HG02798 (cell line): ENCODE data around the gene NNMT.

Source experiments
- ATAC-seq: cut with Tn5 transposase; IDR thresholded peaks from one replicate; pipeline ENCODE4 v1.9.1; 2021; ENCODE audit warnings: mild to moderate bottlenecking; ENCODE audit not compliant: unreplicated experiment, poor library complexity

NNMT gene

GRCh38 chr11:114343020-114343419 lies 46.8 kb downstream of the NNMT start:
- ATAC-seq = no peak

GRCh38 chr11:114343493-114343892 lies 47.3 kb downstream of the NNMT start:
- ATAC-seq = no peak

GRCh38 chr11:114344494-114344893 lies 48.3 kb downstream of the NNMT start:
- ATAC-seq = no peak

GRCh38 chr11:114345575-114346222 lies 49.5 kb downstream of the NNMT start:
- no peak for ATAC-seq

- ATAC-seq = no peak
Observed at GRCh38 chr11:114346709-114347141, 50.5 kb downstream of the NNMT start.

GRCh38 chr11:114348200-114349191 lies 52.3 kb downstream of the NNMT start:
- ATAC-seq = no peak

- ATAC-seq = no peak
Observed at GRCh38 chr11:114350022-114350421, 53.8 kb downstream of the NNMT start.

GRCh38 chr11:114353443-114353842 lies 57.2 kb downstream of the NNMT start:
- no peak for ATAC-seq

- no peak for ATAC-seq
Observed at GRCh38 chr11:114354076-114354475, 57.9 kb downstream of the NNMT start.

GRCh38 chr11:114358716-114359115 lies 62.5 kb downstream of the NNMT start:
- ATAC-seq = no peak

- ATAC-seq = no peak
Observed at GRCh38 chr11:114359342-114359741, 63.1 kb downstream of the NNMT start.

GRCh38 chr11:114362326-114362725 lies 66.1 kb downstream of the NNMT start:
- no peak for ATAC-seq

GRCh38 chr11:114362958-114363357 lies 66.8 kb downstream of the NNMT start:
- no peak for ATAC-seq
